H9 (cell line): ENCODE data around the gene RBPJ. TPM values are rescaled to one million over a fixed set of nuclear protein-coding genes. Genes with fewer than 3 reads are reported as not detected.

Source experiments
- DNase-seq: peaks from one replicate; pipeline ENCODE4 v3.0.0-alpha.2; 2017
- H2AFZ ChIP-seq: one replicate; pipeline ENCODE4 v1.6.1; 2013; ENCODE audit warnings: mild to moderate bottlenecking, low read length, control low read depth, moderate library complexity
- H2AK5ac ChIP-seq: 2 replicates; pipeline ENCODE4 v1.6.1; 2013; ENCODE audit warnings: low read length, control low read depth, mixed read lengths; ENCODE audit not compliant: insufficient read length
- H2BK120ac ChIP-seq: one replicate; pipeline ENCODE4 v1.6.1; 2013; ENCODE audit warnings: low read depth, mild to moderate bottlenecking, low read length, control low read depth, inconsistent platforms; ENCODE audit not compliant: poor library complexity, severe bottlenecking
- H2BK12ac ChIP-seq: 2 replicates; pipeline ENCODE4 v1.6.1; 2013; ENCODE audit warnings: low read length, control low read depth, mixed read lengths, low read depth; ENCODE audit not compliant: insufficient read length
- H2BK15ac ChIP-seq: 2 replicates; pipeline ENCODE4 v1.6.1; 2013; ENCODE audit warnings: low read depth, low read length, control low read depth
- H2BK20ac ChIP-seq: one replicate; pipeline ENCODE4 v1.6.1; 2013; ENCODE audit warnings: low read depth, mild to moderate bottlenecking, low read length, control low read depth, inconsistent platforms; ENCODE audit not compliant: poor library complexity, severe bottlenecking
- H2BK5ac ChIP-seq: 2 replicates; pipeline ENCODE4 v1.6.1; 2013; ENCODE audit warnings: low read length, control low read depth, mixed read lengths; ENCODE audit not compliant: insufficient read length
- H3K14ac ChIP-seq: 2 replicates; pipeline ENCODE4 v1.6.1; 2013; ENCODE audit warnings: low read length, control low read depth; ENCODE audit not compliant: insufficient read depth
- H3K18ac ChIP-seq: 2 replicates; pipeline ENCODE4 v1.6.1; 2013; ENCODE audit warnings: low read depth, mild to moderate bottlenecking, mixed read lengths, low read length, control low read depth; ENCODE audit not compliant: insufficient read length
- H3K23ac ChIP-seq: 2 replicates; pipeline ENCODE4 v1.6.1; 2013; ENCODE audit warnings: low read length, control low read depth, mixed read lengths, low read depth; ENCODE audit not compliant: insufficient read length
- H3K23me2 ChIP-seq: 2 replicates; pipeline ENCODE4 v1.6.1; 2013; ENCODE audit warnings: low read depth, mild to moderate bottlenecking, mixed read lengths, low read length, control low read depth; ENCODE audit not compliant: insufficient read length, poor library complexity, severe bottlenecking
- H3K27ac ChIP-seq: 2 replicates; pipeline ENCODE4 v1.5.1; 2013; ENCODE audit warnings: low read length, control low read depth, mixed read lengths, low read depth; ENCODE audit not compliant: insufficient read length
- H3K27me3 ChIP-seq: 2 replicates; pipeline ENCODE4 v1.6.1; 2013; ENCODE audit warnings: low read length, control low read depth, inconsistent platforms; ENCODE audit not compliant: insufficient read depth
- H3K4ac ChIP-seq: 2 replicates; pipeline ENCODE4 v1.6.1; 2013; ENCODE audit warnings: low read depth, mild to moderate bottlenecking, control low read depth, inconsistent platforms, low read length, moderate library complexity
- H3K4me1 ChIP-seq: 2 replicates; pipeline ENCODE4 v1.6.1; 2013; ENCODE audit warnings: low read length, control low read depth, inconsistent platforms; ENCODE audit not compliant: insufficient read depth
- H3K4me2 ChIP-seq: 2 replicates; pipeline ENCODE4 v1.6.1; 2013; ENCODE audit warnings: low read length, control low read depth, mixed read lengths; ENCODE audit not compliant: insufficient read length, insufficient read depth
- H3K56ac ChIP-seq: 2 replicates; pipeline ENCODE4 v1.6.1; 2013; ENCODE audit warnings: low read depth, mild to moderate bottlenecking, mixed read lengths, low read length, control low read depth; ENCODE audit not compliant: insufficient read length
- H3K79me1 ChIP-seq: 2 replicates; pipeline ENCODE4 v1.6.1; 2013; ENCODE audit warnings: low read depth, mild to moderate bottlenecking, moderate library complexity, low read length, control low read depth, inconsistent platforms; ENCODE audit not compliant: insufficient read depth, poor library complexity, severe bottlenecking
- H3K79me2 ChIP-seq: 2 replicates; pipeline ENCODE4 v1.6.1; 2013; ENCODE audit warnings: low read length, control low read depth, inconsistent platforms; ENCODE audit not compliant: insufficient read depth
- H3K9ac ChIP-seq: 2 replicates; pipeline ENCODE4 v1.6.1; 2013; ENCODE audit warnings: low read length, control low read depth, mixed read lengths; ENCODE audit not compliant: insufficient read length; ENCODE audit errors: extremely low read depth
- H3K9me3 ChIP-seq: one replicate; pipeline ENCODE4 v1.6.1; 2013; ENCODE audit warnings: low read depth, low read length, inconsistent platforms; ENCODE audit not compliant: control insufficient read depth
- H3T11ph ChIP-seq: one replicate; pipeline ENCODE4 v1.6.1; 2013; ENCODE audit warnings: mild to moderate bottlenecking, low read length, control low read depth, inconsistent platforms
- H4K20me1 ChIP-seq: one replicate; pipeline ENCODE4 v1.6.1; 2013; ENCODE audit not compliant: control insufficient read depth, insufficient read length, insufficient read depth
- H4K5ac ChIP-seq: 2 replicates; pipeline ENCODE4 v1.6.1; 2013; ENCODE audit warnings: low read depth, mild to moderate bottlenecking, mixed read lengths, low read length, control low read depth; ENCODE audit not compliant: insufficient read length
- H4K8ac ChIP-seq: replicated peaks from 2 replicates; pipeline ENCODE4 v1.6.1; 2013; ENCODE audit warnings: low read length, control low read depth, mixed read lengths, low read depth; ENCODE audit not compliant: insufficient read length
- H4K91ac ChIP-seq: 2 replicates; pipeline ENCODE4 v1.6.1; 2013; ENCODE audit warnings: low read depth, mild to moderate bottlenecking, moderate library complexity, mixed read lengths, low read length, control low read depth; ENCODE audit not compliant: insufficient read length
- H3K27ac Mint-ChIP-seq, 3 experiments: 2 replicates in 2 of 3; 3 replicates in 1 of 3; pipeline ENCODE4 v1.8.0; 2020 to 2021; ENCODE audit warnings: mixed read lengths in 3 of 3, mild to moderate bottlenecking in 1 of 3, moderate library complexity in 1 of 3
- H3K27me3 Mint-ChIP-seq: 2 replicates; pipeline ENCODE4 v1.8.0; 2021; ENCODE audit warnings: low read depth, mild to moderate bottlenecking, moderate library complexity, mixed read lengths
- H3K36me3 Mint-ChIP-seq, 3 experiments: 2 replicates in 2 of 3; 3 replicates in 1 of 3; pipeline ENCODE4 v1.8.0; 2020 to 2021; ENCODE audit warnings: low read depth in 3 of 3, mixed read lengths in 3 of 3; ENCODE audit not compliant: insufficient read depth in 1 of 3
- H3K4me1 Mint-ChIP-seq, 2 experiments: 2 replicates each; pipeline ENCODE4 v1.8.0; 2020; ENCODE audit warnings: mixed read lengths in 2 of 2
- H3K4me3 Mint-ChIP-seq, 2 experiments: 2 replicates in 1 of 2; 3 replicates in 1 of 2; pipeline ENCODE4 v1.8.0; 2020 to 2021; ENCODE audit warnings: mild to moderate bottlenecking in 2 of 2, mixed read lengths in 2 of 2, moderate library complexity in 1 of 2
- H3K9me3 Mint-ChIP-seq, 2 experiments: 2 replicates in 1 of 2; 3 replicates in 1 of 2; pipeline ENCODE4 v1.8.0; 2020; ENCODE audit warnings: mild to moderate bottlenecking in 2 of 2, mixed read lengths in 2 of 2, moderate library complexity in 1 of 2
- WGBS: extraction: QIAGEN DNeasy Blood & Tissue Kit; methylation state at CpG from one replicate; pipeline ENCODE4 v1.1.7; 2013; ENCODE audit warnings: missing lambda C conversion rate, low lambda C conversion rate, mixed read lengths; ENCODE audit not compliant: insufficient read length; ENCODE audit errors: extremely low coverage; 5-methylcytosine and 5-hydroxymethylcytosine counted together
- total RNA-seq: library from RNA; stranded (reverse); gene quantifications from 2 replicates; pipeline ENCODE4 v1.2.1, GENCODE V29; 2021
- TF ChIP-seq, protein P1 (sequence below): fragments of 200-600 bp; sonication (generic); conservative IDR thresholded peaks from 3 replicates; pipeline ENCODE4 v1.8.0; 2021; ENCODE audit warnings: antibody characterized with exemption, mild to moderate bottlenecking

Gene RBPJ
- total RNA-seq, 1 experiment from 2014 or later, result 166 TPM

DNA sequence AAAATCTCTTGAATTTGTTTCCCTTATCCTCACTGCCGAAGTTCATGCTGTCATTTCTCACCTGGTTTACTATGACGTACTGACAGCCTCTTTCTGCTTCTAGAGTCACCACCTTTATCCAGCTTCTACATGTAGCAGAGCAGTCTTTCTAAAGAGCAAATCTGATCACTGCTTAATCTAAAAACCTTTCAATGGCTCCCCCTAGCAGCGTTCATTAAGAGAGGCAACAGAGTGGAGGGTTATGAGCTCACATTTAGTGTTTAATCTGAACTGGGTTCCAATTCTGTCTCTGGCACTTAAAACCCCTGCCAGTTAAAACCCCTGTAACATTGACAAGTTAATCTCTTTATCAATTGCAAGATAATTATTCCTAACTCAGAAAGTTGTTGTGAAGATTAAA is 4.4 kb downstream of the RBPJ start:
- Histone ChIP-seq H3K4me2 (peak overlapping the region; percentile 13), H2AK5ac (no peak overlapping the region), H2AFZ (no peak overlapping the region), H3K27ac (no peak overlapping the region), H3T11ph (no peak overlapping the region), H3K23ac (no peak overlapping the region), H4K20me1 (no peaks in the 10 kb centered on the region), H3K27me3 (no peaks in the 10 kb centered on the region), H4K91ac (no peak overlapping the region), H2BK5ac (no peak overlapping the region), H3K14ac (no peak overlapping the region), H3K4ac (no peak overlapping the region), H3K23me2 (peaks cover 13% of the 10 kb centered on the region), H3K4me1 (no peaks in the 10 kb centered on the region; the same call in 1 of the 2 replicates), H4K8ac (no peak overlapping the region), H2BK12ac (no peak overlapping the region), H3K18ac (no peak overlapping the region), H3K79me1 (no peaks in the 10 kb centered on the region), H3K56ac (no peak overlapping the region), H3K79me2 (peaks cover 73% of the 10 kb centered on the region), H3K9me3 (no peaks in the 10 kb centered on the region), H2BK20ac (no peak overlapping the region), H2BK15ac (no peak overlapping the region), H3K9ac (no peak overlapping the region), H4K5ac (no peak overlapping the region), H2BK120ac (no peak overlapping the region)
- WGBS, result no CpG with 5 or more reads among the region's 3 CpGs
- Mint-ChIP-seq H3K9me3 (no peaks in the 10 kb centered on the region; a peak in 1 of 5 replicates), H3K27ac (peak overlapping the region in 2 of 3 experiments; percentile 13 to 49; a peak in 2 of 7 replicates), H3K4me3 (peak overlapping the region; percentile 4 to 30; a peak in 1 of 5 replicates), H3K27me3 (no peaks in the 10 kb centered on the region), H3K36me3 (peaks cover 0 to 2% (median 0%) of the 10 kb centered on the region in 3 experiments; a peak in 1 of 7 replicates), H3K4me1 (peaks cover 48 to 49% of the 10 kb centered on the region in 2 experiments)
- TF ChIP-seq, protein P1, sequence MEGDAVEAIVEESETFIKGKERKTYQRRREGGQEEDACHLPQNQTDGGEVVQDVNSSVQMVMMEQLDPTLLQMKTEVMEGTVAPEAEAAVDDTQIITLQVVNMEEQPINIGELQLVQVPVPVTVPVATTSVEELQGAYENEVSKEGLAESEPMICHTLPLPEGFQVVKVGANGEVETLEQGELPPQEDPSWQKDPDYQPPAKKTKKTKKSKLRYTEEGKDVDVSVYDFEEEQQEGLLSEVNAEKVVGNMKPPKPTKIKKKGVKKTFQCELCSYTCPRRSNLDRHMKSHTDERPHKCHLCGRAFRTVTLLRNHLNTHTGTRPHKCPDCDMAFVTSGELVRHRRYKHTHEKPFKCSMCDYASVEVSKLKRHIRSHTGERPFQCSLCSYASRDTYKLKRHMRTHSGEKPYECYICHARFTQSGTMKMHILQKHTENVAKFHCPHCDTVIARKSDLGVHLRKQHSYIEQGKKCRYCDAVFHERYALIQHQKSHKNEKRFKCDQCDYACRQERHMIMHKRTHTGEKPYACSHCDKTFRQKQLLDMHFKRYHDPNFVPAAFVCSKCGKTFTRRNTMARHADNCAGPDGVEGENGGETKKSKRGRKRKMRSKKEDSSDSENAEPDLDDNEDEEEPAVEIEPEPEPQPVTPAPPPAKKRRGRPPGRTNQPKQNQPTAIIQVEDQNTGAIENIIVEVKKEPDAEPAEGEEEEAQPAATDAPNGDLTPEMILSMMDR, result peak; percentile 61
- no peak for DNase-seq
